B cell (primary cell): ENCODE data around the gene SST.

Source experiments
- EZH2 ChIP-seq: IDR thresholded peaks from 2 replicates; pipeline ENCODE4 v1.6.1; 2012; ENCODE audit warnings: borderline replicate concordance, low read depth, mild to moderate bottlenecking, moderate library complexity, low read length; ENCODE audit not compliant: insufficient read depth, poor library complexity, severe bottlenecking
- TF ChIP-seq, protein P1 (sequence below): fragments of 200-600 bp; IDR thresholded peaks from one replicate; pipeline ENCODE4 v1.8.0; 2022; ENCODE audit warnings: antibody characterized with exemption, mild to moderate bottlenecking

DNA sequence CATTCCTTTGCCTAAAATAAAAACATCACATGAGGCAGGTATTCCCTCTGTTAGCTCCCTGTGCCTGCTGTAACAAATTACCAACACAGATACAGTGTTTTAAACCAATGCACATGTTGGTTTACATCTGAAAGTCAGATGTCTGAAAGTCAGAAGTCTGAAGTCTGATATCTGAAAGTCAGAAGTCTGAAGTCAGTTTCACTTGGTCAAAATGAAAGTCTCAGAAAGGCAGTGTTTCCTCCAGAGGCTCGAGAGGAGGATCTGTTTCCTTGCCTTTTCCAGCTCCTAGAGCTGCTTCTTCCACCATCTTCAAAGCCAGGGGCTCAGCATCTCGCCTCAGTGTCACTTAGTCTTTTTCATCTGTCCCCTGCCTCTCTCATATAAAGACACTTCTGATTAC, 22.0 kb downstream of the SST start:
- TF ChIP-seq, protein P1, sequence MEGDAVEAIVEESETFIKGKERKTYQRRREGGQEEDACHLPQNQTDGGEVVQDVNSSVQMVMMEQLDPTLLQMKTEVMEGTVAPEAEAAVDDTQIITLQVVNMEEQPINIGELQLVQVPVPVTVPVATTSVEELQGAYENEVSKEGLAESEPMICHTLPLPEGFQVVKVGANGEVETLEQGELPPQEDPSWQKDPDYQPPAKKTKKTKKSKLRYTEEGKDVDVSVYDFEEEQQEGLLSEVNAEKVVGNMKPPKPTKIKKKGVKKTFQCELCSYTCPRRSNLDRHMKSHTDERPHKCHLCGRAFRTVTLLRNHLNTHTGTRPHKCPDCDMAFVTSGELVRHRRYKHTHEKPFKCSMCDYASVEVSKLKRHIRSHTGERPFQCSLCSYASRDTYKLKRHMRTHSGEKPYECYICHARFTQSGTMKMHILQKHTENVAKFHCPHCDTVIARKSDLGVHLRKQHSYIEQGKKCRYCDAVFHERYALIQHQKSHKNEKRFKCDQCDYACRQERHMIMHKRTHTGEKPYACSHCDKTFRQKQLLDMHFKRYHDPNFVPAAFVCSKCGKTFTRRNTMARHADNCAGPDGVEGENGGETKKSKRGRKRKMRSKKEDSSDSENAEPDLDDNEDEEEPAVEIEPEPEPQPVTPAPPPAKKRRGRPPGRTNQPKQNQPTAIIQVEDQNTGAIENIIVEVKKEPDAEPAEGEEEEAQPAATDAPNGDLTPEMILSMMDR, result no peak
- no peak for TF ChIP-seq EZH2
